Muscle of leg (tissue), 11 donors: ENCODE data around the gene CHCHD2. TPM values are rescaled to one million over a fixed set of nuclear protein-coding genes. Genes with fewer than 3 reads are reported as not detected.
"Not testable (repeated sequence)": the region's sequence is repeated elsewhere in the genome, so short reads cannot be mapped to it uniquely, and the experiment has no call there.

ENCODE experiments used
- DNase-seq: peaks from one replicate; pipeline ENCODE4 v3.0.0; 2013
- H3K27ac ChIP-seq: one replicate; pipeline ENCODE4 v1.5.1; 2013; ENCODE audit warnings: mild to moderate bottlenecking, low read length, control low read depth
- H3K27me3 ChIP-seq: one replicate; pipeline ENCODE4 v1.6.1; 2013; ENCODE audit warnings: low read length; ENCODE audit not compliant: control insufficient read depth, insufficient read depth
- H3K36me3 ChIP-seq: one replicate; pipeline ENCODE4 v1.6.1; 2013; ENCODE audit warnings: low read length; ENCODE audit not compliant: control insufficient read depth, insufficient read depth
- H3K4me1 ChIP-seq: one replicate; pipeline ENCODE4 v1.6.1; 2013; ENCODE audit warnings: low read length; ENCODE audit not compliant: control insufficient read depth, insufficient read depth
- H3K4me3 ChIP-seq: one replicate; pipeline ENCODE4 v1.5.1; 2013; ENCODE audit warnings: low read length, control low read depth
- H3K9me3 ChIP-seq: replicated peaks from 2 replicates; pipeline ENCODE4 v1.6.1; 2013; ENCODE audit warnings: low read depth, low read length; ENCODE audit not compliant: control insufficient read depth
- WGBS: methylation state at CpG from one replicate; pipeline ENCODE4 v1.1.5; 2013; ENCODE audit warnings: missing lambda C conversion rate; ENCODE audit not compliant: insufficient coverage; 5-methylcytosine and 5-hydroxymethylcytosine counted together
- polyA plus RNA-seq, 8 donors: library from polyadenylated mRNA; unstranded; fragments of 120-200 nt; gene quantifications; one replicate each; pipeline versions ENCODE4 v1.2.1 to v1.2.3, GENCODE V29; 2013; ENCODE audit warnings: inconsistent platforms in 1 of 8, low replicate concordance in 1 of 8; ENCODE audit not compliant: insufficient read length in 8 of 8, insufficient read depth in 1 of 8
- total RNA-seq: library from RNA; stranded (reverse); fragments of 120-200 nt; gene quantifications from one replicate; pipeline ENCODE4 v1.2.4, GENCODE V29; 2013

Gene CHCHD2
- total and polyA plus RNA-seq, 9 donors = 246 to 416 (median 270) TPM

DNA sequence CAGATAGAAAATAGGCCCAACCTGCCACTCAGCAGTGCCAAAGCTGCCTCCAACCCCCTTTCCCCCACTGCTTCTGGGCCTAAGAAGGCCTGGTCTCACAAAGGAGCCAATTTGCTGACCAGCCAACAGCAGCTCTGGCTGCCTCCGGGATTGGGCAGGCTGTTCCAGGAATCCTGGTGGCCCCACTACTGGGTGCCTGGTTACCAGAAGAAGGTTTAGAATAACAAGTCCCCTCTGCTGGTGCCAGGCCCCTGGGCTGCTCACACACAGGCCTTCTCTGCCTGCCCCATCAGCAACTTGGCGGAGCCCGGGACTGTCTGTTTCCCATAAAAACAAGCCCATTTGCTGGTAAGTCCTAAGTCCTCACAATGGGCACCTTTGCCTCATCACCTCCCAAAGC lies 14.7 kb downstream of the CHCHD2 start:
- peak; percentile 75 for DNase-seq
- Histone ChIP-seq H3K27me3 (no peaks in the 10 kb centered on the region), H3K27ac (peak overlapping the region; percentile 89), H3K36me3 (peaks cover 26% of the 10 kb centered on the region), H3K4me3 (peak overlapping the region; percentile 34), H3K4me1 (peaks cover 23% of the 10 kb centered on the region), H3K9me3 (no peaks in the 10 kb centered on the region)
- WGBS = 80% methylated on average over 3 of the region's 3 CpGs

DNA sequence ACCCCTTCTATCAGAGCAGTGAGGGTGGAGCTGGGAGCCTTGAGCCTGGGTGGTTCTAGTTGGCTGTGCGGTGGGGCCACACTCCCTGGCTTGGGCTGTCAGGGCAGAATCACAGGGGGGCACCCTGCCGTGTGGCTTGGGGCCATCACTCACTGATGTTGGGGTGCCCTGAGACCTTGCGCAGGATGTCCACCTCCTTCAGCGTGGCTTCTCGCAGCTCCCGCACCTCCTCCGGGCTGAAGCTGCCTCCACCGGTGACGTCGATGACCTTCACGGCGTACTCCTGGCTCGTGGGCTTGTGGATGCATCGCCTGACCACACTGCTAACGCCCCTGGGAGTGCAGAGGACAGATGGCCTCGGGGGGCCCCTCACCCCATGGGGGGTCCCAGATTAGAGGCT lies 18.8 kb downstream of the CHCHD2 start:
- no peak overlapping the region for H3K4me3 ChIP-seq
- H3K27ac ChIP-seq = no peak overlapping the region
- H3K4me1 ChIP-seq = peaks cover 37% of the 10 kb centered on the region
- peaks cover 42% of the 10 kb centered on the region for H3K36me3 ChIP-seq
- 84% methylated on average over 14 of the region's 16 CpGs for WGBS
- no peaks in the 10 kb centered on the region for H3K9me3 ChIP-seq
- no peaks in the 10 kb centered on the region for H3K27me3 ChIP-seq
- no peak for DNase-seq

DNA sequence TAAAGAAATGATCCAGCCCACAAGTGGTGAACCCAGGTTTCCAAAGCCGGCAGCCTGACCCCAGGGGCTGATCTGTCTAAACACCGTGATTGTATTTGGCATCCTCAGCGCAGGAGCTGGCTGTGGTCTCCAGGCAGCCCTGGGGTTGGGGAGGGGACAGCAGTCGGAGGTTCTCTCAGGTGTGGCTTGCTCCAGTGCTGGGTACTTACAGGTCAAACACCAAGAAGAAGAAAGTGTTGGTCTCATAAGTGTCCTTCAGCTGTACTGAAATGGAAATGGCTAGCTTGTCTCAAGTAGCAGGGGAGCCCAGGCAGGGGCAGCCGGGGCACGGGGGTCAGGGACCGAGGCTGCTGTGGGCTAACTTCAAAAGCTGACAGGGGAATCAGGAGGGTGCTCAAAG lies 19.5 kb downstream of the CHCHD2 start:
- H3K4me3 ChIP-seq = no peak overlapping the region
- no peaks in the 10 kb centered on the region for H3K27me3 ChIP-seq
- DNase-seq = no peak
- WGBS = 92% methylated on average over 4 of the region's 7 CpGs
- H3K4me1 ChIP-seq = peaks cover 34% of the 10 kb centered on the region
- H3K27ac ChIP-seq = no peak overlapping the region
- peaks cover 48% of the 10 kb centered on the region for H3K36me3 ChIP-seq
- H3K9me3 ChIP-seq = no peaks in the 10 kb centered on the region

DNA sequence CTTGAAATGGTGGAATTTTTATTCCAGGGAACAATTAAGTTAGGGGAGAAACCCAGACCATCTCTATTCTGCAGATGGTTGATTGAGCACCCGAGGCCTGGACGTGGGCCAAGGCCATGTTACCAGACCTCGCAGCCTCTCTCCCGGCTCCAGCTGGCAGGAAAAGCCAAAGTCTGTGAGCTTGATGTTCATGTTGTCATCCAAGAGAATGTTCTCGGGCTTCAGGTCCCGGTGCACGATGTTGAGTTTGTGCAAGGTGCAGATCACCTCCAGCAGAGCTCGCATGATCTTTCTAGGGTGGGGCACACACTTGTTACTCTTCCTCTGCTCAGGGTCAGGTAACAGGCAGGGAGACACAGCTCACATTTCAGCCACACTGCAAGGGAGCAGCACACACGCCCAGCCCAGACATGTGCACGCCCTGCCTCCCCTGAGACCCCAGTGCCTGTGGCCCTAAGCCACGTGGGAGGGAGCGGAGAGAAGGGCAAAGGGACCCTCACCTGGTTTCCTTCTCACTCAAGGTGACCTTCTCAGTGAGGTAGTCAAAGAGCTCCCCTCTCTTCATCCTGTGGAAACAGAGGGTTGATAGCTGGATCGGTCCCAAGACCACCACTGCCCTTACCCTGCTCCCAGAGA lies 23.0 kb downstream of the CHCHD2 start:
- Histone ChIP-seq H3K36me3 (peaks cover 57% of the 10 kb centered on the region), H3K9me3 (no peaks in the 10 kb centered on the region), H3K4me3 (no peak overlapping the region), H3K4me1 (peaks cover 47% of the 10 kb centered on the region), H3K27me3 (no peaks in the 10 kb centered on the region), H3K27ac (peak overlapping the region; percentile 78)
- 44% methylated on average over 4 of the region's 13 CpGs for WGBS
- DNase-seq = peak; percentile 62

DNA sequence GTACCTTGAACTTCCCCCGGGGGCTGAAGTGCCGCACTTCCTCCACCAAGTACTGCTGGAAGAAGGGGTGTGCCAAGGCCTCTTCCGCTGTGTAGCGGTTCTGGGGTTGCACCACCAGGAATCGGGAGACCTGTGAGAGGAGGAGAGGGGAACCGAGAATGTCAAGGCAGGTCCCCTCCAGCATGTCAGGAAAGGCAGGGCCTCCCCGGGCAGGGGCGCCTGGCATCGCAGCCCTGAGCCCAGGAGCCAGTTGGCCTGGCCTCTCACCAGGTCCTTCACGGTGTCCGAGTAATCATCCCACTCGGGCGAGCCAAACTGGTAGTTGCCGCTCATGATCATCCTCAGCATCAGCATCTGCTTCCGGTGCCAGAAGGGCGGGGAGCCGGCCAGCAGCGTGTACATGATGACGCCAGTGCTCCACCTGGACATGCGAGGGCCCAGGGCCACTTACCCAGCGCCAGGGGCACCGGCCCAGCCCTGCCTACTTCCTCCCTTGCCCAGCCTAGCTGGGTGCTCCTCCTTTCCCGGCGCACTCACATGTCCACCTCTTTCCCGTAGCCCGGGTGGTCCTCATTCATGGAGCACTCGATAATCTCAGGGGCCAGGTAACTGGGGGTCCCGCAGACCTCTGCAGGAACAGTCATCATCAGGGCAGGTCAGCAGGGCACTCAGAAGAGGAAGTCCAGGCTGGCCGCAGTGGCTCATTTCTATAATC lies 24.5 kb downstream of the CHCHD2 start:
- Histone ChIP-seq H3K9me3 (no peaks in the 10 kb centered on the region), H3K27me3 (no peaks in the 10 kb centered on the region), H3K27ac (no peak overlapping the region), H3K4me1 (peaks cover 54% of the 10 kb centered on the region), H3K36me3 (peaks cover 54% of the 10 kb centered on the region), H3K4me3 (no peak overlapping the region)
- no peak for DNase-seq
- WGBS = 91% methylated on average over 28 of the region's 29 CpGs

DNA sequence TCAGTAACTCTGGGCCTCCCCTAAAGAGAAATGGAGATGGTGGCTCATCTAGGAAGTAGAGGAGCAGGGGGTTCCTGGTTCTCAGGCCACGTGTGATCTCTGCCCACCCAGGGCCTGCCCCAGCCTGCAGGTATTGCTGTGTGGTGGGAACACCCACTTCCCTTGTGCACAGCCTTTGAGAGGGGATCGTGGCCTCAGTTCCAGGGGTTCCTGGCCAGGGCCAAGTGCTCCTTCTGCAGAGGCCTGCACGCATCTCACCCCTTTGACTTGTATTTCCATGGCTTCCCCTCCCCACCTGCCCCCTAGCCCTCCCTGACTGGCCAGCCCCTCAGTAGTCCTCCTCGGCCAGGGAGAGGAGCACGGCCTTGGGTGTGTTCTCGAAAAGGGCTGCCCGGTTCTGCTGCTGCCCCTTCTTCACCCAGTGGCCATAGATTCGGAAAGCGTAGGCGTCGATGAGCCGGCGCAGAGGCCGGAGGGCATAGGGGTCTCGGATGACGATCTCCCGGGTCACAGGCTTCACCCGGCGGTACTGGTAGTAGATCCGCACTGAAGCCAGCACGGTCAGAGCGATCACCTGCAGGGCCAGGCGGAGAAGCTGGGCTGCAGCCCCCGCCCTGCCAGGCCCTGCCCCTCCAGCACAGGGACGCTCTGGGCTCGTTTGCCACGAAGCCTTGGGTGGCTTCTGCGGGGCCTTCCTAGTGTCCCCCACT lies 25.4 kb downstream of the CHCHD2 start:
- not testable (repeated sequence) for H3K27me3 ChIP-seq, DNase-seq, H3K4me3 ChIP-seq, H3K9me3 ChIP-seq
- Histone ChIP-seq H3K36me3 (peaks cover 54% of the 10 kb centered on the region), H3K4me1 (peaks cover 54% of the 10 kb centered on the region), H3K27ac (peak overlapping the region; percentile 72)
- 94% methylated on average over 24 of the region's 28 CpGs for WGBS

DNA sequence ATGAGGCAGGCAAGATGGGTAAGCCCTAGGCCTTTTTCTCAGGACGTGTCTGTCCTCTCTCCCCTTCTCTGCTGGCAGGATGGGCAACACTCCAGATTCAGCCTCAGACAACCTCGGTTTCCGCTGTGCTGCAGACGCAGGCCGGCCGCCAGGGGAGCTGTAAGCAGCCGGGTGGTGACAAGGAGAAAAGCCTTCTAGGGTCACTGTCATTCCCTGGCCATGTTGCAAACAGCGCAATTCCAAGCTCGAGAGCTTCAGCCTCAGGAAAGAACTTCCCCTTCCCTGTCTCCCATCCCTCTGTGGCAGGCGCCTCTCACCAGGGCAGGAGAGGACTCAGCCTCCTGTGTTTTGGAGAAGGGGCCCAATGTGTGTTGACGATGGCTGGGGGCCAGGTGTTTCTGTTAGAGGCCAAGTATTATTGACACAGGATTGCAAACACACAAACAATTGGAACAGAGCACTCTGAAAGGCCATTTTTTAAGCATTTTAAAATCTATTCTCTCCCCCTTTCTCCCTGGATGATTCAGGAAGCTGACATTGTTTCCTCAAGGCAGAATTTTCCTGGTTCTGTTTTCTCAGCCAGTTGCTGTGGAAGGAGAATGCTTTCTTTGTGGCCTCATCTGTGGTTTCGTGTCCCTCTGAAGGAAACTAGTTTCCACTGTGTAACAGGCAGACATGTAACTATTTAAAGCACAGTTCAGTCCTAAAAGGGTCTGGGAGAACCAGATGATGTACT lies 26.7 kb downstream of the CHCHD2 start:
- no peaks in the 10 kb centered on the region for H3K27me3 ChIP-seq
- WGBS = 19% methylated on average over 4 of the region's 12 CpGs
- peak; percentile 82 for DNase-seq
- no peaks in the 10 kb centered on the region for H3K9me3 ChIP-seq
- peaks cover 50% of the 10 kb centered on the region for H3K4me1 ChIP-seq
- H3K27ac ChIP-seq = peak overlapping the region; percentile 90
- H3K4me3 ChIP-seq = no peak overlapping the region
- H3K36me3 ChIP-seq = peaks cover 51% of the 10 kb centered on the region

DNA sequence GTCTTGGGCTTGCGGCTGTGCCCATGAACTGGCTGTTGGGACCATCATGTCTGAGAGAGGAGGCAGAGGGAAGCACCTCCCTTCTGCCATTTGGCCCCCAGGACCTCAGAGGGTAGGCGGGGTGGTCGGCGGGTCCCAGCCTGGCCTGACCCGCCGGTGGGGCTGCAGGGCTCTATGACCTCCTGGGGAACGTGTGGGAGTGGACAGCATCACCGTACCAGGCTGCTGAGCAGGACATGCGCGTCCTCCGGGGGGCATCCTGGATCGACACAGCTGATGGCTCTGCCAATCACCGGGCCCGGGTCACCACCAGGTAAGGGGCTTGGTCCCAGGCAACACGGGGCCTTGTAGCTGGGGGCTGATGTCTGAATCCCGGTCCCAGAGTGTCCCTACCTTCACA lies 28.1 kb downstream of the CHCHD2 start:
- Histone ChIP-seq H3K27ac (peak overlapping the region; percentile 42), H3K27me3 (no peaks in the 10 kb centered on the region), H3K36me3 (peaks cover 48% of the 10 kb centered on the region), H3K9me3 (no peaks in the 10 kb centered on the region), H3K4me3 (no peak overlapping the region), H3K4me1 (peaks cover 41% of the 10 kb centered on the region)
- DNase-seq = no peak
- 92% methylated on average over 13 of the region's 16 CpGs for WGBS

DNA sequence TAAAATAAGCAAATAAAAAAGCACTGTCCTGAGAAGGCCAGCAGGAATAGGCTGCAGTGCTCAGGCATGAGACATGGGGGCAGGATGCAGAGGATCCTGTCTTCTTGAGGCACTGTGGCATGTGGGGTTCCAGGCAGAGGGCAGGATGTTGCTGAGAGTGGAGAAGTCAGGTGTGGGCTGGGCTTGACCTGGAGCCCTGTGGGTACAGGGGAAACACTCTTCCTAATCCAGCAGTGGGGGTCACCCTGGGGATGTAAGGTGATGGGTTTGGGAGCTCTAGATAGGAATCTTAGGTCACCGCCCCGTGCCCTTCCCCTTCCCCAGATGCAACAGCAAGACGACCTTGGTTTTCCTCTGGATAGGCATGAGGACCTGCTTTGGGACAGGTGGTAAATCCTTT lies 28.6 kb downstream of the CHCHD2 start:
- Histone ChIP-seq H3K4me3 (no peak overlapping the region), H3K36me3 (peaks cover 51% of the 10 kb centered on the region), H3K27me3 (no peaks in the 10 kb centered on the region), H3K4me1 (peaks cover 38% of the 10 kb centered on the region), H3K9me3 (no peaks in the 10 kb centered on the region), H3K27ac (peak overlapping the region; percentile 42)
- DNase-seq = no peak
- whole genome bisulfite sequencing = no CpG with 5 or more reads among the region's 3 CpGs

DNA sequence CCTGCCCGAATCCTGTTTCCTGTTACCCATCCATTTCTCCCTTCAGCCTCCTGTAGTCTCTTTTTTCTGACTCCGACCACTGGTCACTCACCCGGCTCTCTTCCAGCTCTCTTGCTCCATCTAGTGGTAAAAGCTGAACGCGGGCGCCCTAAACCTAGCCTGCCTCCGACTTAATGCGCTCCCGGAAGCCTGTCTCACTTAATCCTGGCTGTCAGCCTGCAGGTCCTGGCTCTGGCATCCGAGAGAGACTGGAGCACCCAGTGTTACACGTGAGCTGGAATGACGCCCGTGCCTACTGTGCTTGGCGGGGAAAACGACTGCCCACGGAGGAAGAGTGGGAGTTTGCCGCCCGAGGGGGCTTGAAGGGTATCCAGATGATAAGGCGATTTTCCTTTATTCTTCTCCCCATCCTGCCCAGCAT lies 31.9 kb downstream of the CHCHD2 start:
- WGBS = 8% methylated on average over 9 of the region's 19 CpGs
- Histone ChIP-seq H3K9me3 (no peaks in the 10 kb centered on the region), H3K4me3 (no peak overlapping the region), H3K36me3 (peaks cover 46% of the 10 kb centered on the region), H3K27ac (no peak overlapping the region), H3K4me1 (peaks cover 22% of the 10 kb centered on the region), H3K27me3 (no peaks in the 10 kb centered on the region)
- DNase-seq = peak; percentile 87
